GM18951 (cell line): Measurements from ENCODE around the gene KRABD2.

Source experiments
- POLR2A ChIP-seq: IDR thresholded peaks from 4 replicates; pipeline ENCODE4 v1.6.1; 2011; ENCODE audit warnings: mild to moderate bottlenecking; ENCODE audit not compliant: insufficient read length, insufficient read depth; ENCODE audit errors: extremely low read depth
- in situ Hi-C: fragments of 300-500 bp; cut with MboI; formaldehyde crosslinking; loops from one replicate; pipeline ENCODE4 v1.12.0; 2022; ENCODE audit warnings: low sequenced_read_pairs, mixed read lengths, inconsistent platforms; ENCODE audit not compliant: unreplicated experiment

KRABD2 gene

DNA sequence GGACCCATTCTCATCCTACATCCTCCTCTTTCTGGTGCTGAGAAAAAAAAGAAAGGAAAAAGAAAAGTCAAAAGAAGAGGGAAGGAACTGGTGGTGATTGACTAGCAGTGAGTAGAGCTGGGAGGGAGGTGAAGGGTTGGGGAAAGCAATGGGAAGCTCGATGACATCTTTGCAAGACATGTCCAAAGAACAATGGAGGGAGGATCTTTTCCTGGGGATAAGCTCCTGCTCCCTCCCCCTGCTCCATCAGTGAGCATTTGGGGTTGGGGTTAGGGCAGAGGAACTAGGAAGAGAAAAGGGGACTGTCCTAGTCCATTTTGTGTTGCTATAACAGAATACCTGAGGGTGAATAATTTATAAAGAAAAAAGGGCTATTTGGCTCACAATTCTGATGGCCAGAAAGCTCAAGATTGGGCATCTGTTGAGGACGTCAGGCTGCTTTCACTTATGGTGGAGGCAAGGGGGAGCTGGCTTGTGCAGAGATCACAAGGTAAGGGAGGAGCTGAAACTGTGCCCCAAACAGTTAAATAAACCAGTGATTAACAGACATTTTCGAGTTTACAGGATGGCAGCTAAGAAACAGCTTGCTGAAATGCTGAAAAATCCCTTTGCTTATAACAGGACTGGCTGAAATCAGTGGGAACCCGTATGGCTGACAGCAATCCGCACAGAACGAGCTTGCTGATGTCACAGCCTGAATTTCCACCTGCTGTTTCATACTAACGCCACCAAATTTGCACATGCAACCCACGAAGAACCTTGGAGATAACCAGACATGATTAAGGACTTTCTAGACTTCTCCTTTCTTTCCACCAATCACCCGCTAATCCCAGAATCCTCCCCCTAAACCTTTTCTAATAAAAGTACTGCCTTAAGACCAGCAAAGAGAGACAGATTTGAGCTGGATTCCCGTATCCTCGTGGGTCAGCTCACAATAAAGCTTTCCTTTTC lies 38.4 kb downstream of the KRABD2 start:
- in situ Hi-C loops, result no loop called here
- TF ChIP-seq POLR2A, result no peak

DNA sequence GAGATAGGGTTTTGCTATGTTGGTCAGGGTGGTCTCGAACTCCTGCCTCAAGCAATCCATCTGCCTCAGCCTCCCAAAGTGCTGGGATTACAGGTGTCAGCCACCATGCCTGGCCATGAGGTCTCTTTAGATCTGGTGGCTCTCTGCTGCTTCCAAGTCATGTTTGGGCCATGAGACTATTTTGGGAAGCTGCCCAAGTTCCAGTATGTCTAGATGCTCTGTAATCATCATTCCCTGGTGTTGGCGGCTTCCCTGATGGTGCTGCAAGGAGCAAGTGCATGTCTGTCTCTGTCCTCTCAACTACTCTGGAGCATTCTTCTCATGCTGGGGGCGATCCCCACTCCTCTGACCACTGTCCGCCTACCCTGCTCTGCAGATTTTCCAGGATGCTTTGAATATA lies 43.2 kb downstream of the KRABD2 start:
- TF ChIP-seq POLR2A, result no peak
- in situ Hi-C loops, result no loop called here

DNA sequence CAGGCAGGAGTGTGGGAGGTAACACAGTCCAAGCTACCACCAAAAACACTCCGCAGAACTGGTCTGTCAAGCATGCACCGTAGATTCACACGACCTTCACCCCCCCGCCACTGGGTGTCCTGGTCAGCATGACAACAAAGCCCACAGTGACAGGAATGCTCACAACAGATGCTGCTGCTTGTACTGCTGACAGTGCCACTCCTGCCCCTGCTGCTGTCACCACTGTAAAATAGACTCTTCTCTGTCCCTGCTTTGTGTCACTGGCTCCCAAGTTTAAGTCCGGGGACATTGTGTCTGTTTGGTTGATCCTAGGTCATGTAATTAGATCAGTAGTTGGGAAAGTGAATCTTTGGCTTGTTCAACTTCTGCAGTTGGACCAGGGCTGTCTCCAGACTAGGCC lies 43.8 kb downstream of the KRABD2 start:
- in situ Hi-C loops, result no loop called here
- no peak for TF ChIP-seq POLR2A

DNA sequence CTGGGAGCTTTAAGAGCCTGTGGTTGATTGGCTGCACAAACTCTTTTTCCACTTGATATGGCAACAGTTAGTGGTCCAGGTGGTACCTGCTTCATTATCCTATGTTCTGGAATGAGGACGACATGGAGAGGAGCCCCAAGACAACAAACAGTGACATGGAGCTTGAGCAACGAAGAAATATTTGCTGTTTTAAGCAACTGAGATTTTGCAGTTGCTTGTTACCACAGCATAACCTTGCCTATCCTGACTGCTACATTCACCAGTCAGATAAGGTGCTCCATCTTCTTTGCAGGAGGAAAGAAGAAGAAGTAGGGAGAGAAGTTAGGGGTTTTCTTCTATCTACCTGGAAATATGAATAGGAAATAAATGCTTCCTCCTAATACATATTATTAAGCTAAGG lies 44.4 kb downstream of the KRABD2 start:
- in situ Hi-C loops, result no loop called here
- TF ChIP-seq POLR2A, result no peak

DNA sequence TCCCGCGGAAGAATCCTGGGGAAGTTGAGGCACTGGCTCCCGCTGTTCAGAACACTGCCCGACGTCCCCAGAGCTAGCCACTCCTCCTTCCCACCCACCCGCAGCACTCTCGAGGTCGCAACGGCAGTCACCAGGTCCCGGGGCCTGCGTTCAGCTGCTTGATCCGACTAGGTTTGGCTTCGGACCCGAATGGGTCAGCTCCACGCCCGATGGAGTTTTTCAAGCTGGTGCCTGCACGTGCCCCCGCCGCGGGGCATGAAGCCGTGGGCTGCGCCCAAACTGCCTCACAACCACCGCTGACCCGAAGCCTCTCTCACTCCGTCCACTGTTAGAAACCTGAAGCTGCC lies 49.2 kb downstream of the KRABD2 start:
- in situ Hi-C loops, result no loop called here
- no peak for TF ChIP-seq POLR2A
